KOPT-K1 (cell line): ENCODE results near the gene CCL20.

Experiments used
- H3K27ac ChIP-seq: fragments of 200-600 bp; sonication (generic); 2 replicates; pipeline ENCODE4 v1.5.1; 2016; ENCODE audit warnings: antibody characterized with exemption, mild to moderate bottlenecking, low read depth, low read length; ENCODE audit not compliant: poor library complexity, severe bottlenecking
- H3K36me3 ChIP-seq: fragments of 200-600 bp; sonication (generic); 2 replicates; pipeline ENCODE4 v1.5.1; 2017; ENCODE audit warnings: antibody characterized with exemption, mild to moderate bottlenecking, low read length, moderate library complexity; ENCODE audit not compliant: insufficient read depth
- H3K9me3 ChIP-seq: fragments of 200-600 bp; sonication (generic); 2 replicates; pipeline ENCODE4 v1.5.1; 2017; ENCODE audit warnings: antibody characterized with exemption, low read length, mild to moderate bottlenecking; ENCODE audit not compliant: insufficient read depth, poor library complexity, severe bottlenecking

CCL20 gene

GRCh38 chr2:227817850-227818674 lies 4.4 kb downstream of the CCL20 start:
- H3K9me3 ChIP-seq, result no peaks in the 10 kb centered on the region
- no peak overlapping the region for H3K27ac ChIP-seq
- no peaks in the 10 kb centered on the region for H3K36me3 ChIP-seq

- no peaks in the 10 kb centered on the region for H3K36me3 ChIP-seq
- no peak overlapping the region for H3K27ac ChIP-seq
- no peaks in the 10 kb centered on the region for H3K9me3 ChIP-seq
Observed at GRCh38 chr2:227818675-227819397, 5.2 kb downstream of the CCL20 start.

GRCh38 chr2:227819398-227819697 lies 5.7 kb downstream of the CCL20 start:
- H3K27ac ChIP-seq, result no peak overlapping the region
- no peaks in the 10 kb centered on the region for H3K9me3 ChIP-seq
- H3K36me3 ChIP-seq, result no peaks in the 10 kb centered on the region

GRCh38 chr2:227821043-227821942 lies 7.7 kb downstream of the CCL20 start:
- Histone ChIP-seq H3K9me3 (no peaks in the 10 kb centered on the region), H3K36me3 (no peaks in the 10 kb centered on the region), H3K27ac (no peak overlapping the region)

GRCh38 chr2:227822416-227823003 lies 8.9 kb downstream of the CCL20 start:
- Histone ChIP-seq H3K9me3 (no peaks in the 10 kb centered on the region), H3K27ac (no peak overlapping the region), H3K36me3 (no peaks in the 10 kb centered on the region)

- Histone ChIP-seq H3K27ac (no peak overlapping the region), H3K36me3 (no peaks in the 10 kb centered on the region), H3K9me3 (no peaks in the 10 kb centered on the region)
Observed at GRCh38 chr2:227823922-227824321, 10.3 kb downstream of the CCL20 start.

- Histone ChIP-seq H3K27ac (no peak overlapping the region), H3K9me3 (no peaks in the 10 kb centered on the region), H3K36me3 (no peaks in the 10 kb centered on the region)
Observed at GRCh38 chr2:227824711-227825110, 11.1 kb downstream of the CCL20 start.

GRCh38 chr2:227826019-227826521 lies 12.4 kb downstream of the CCL20 start:
- Histone ChIP-seq H3K36me3 (no peaks in the 10 kb centered on the region), H3K9me3 (no peaks in the 10 kb centered on the region), H3K27ac (no peak overlapping the region)

GRCh38 chr2:227826563-227826962 lies 12.9 kb downstream of the CCL20 start:
- Histone ChIP-seq H3K36me3 (no peaks in the 10 kb centered on the region), H3K27ac (no peak overlapping the region)

GRCh38 chr2:227827143-227827542 lies 13.5 kb downstream of the CCL20 start:
- Histone ChIP-seq H3K9me3 (no peaks in the 10 kb centered on the region), H3K36me3 (no peaks in the 10 kb centered on the region), H3K27ac (no peak overlapping the region)

More at GRCh38 chr2:227826563-227826962, 12.9 kb downstream of the CCL20 start:
- no peaks in the 10 kb centered on the region for H3K9me3 ChIP-seq

- Histone ChIP-seq H3K9me3 (no peaks in the 10 kb centered on the region), H3K27ac (no peak overlapping the region), H3K36me3 (no peaks in the 10 kb centered on the region)
Observed at GRCh38 chr2:227828477-227828912, 14.9 kb downstream of the CCL20 start.

GRCh38 chr2:227829337-227829736 lies 15.7 kb downstream of the CCL20 start:
- H3K9me3 ChIP-seq, result no peaks in the 10 kb centered on the region
- H3K27ac ChIP-seq, result no peak overlapping the region
- no peaks in the 10 kb centered on the region for H3K36me3 ChIP-seq

GRCh38 chr2:227834423-227834822 lies 20.8 kb downstream of the CCL20 start:
- H3K36me3 ChIP-seq, result no peaks in the 10 kb centered on the region
- H3K9me3 ChIP-seq, result no peaks in the 10 kb centered on the region
- no peak overlapping the region for H3K27ac ChIP-seq

GRCh38 chr2:227834916-227835650 lies 21.4 kb downstream of the CCL20 start:
- no peak overlapping the region for H3K27ac ChIP-seq

More at GRCh38 chr2:227834916-227835650, 21.4 kb downstream of the CCL20 start:
- Histone ChIP-seq H3K36me3 (no peaks in the 10 kb centered on the region), H3K9me3 (no peaks in the 10 kb centered on the region)
